ENCODE measurements around the gene ZNF609.

- TF ChIP-seq, protein P1, sequence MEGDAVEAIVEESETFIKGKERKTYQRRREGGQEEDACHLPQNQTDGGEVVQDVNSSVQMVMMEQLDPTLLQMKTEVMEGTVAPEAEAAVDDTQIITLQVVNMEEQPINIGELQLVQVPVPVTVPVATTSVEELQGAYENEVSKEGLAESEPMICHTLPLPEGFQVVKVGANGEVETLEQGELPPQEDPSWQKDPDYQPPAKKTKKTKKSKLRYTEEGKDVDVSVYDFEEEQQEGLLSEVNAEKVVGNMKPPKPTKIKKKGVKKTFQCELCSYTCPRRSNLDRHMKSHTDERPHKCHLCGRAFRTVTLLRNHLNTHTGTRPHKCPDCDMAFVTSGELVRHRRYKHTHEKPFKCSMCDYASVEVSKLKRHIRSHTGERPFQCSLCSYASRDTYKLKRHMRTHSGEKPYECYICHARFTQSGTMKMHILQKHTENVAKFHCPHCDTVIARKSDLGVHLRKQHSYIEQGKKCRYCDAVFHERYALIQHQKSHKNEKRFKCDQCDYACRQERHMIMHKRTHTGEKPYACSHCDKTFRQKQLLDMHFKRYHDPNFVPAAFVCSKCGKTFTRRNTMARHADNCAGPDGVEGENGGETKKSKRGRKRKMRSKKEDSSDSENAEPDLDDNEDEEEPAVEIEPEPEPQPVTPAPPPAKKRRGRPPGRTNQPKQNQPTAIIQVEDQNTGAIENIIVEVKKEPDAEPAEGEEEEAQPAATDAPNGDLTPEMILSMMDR (IDR thresholded peaks at IDR 0.05): no peak
- TF ChIP-seq POLR2A (IDR thresholded peaks at IDR 0.05): no peak
Measured at GRCh38 chr15:64695561-64695992, 235.2 kb downstream of the ZNF609 start.
